Lower leg skin (tissue), 3 donors: ENCODE data around the gene GASK1A.

ENCODE experiments used
- POLR2A ChIP-seq, 2 donors: fragments of 450-650 bp; IDR thresholded peaks; one replicate each; pipeline ENCODE4 v1.6.1; 2016 to 2017; ENCODE audit warnings: antibody characterized with exemption in 2 of 2, mild to moderate bottlenecking in 1 of 2, moderate library complexity in 1 of 2
- TF ChIP-seq, protein P1 (sequence below), 3 donors: fragments of 450-650 bp; IDR thresholded peaks; one replicate each; pipeline ENCODE4 v1.5.1; 2016; ENCODE audit warnings: antibody characterized with exemption in 3 of 3, mild to moderate bottlenecking in 3 of 3, moderate library complexity in 2 of 3

DNA sequence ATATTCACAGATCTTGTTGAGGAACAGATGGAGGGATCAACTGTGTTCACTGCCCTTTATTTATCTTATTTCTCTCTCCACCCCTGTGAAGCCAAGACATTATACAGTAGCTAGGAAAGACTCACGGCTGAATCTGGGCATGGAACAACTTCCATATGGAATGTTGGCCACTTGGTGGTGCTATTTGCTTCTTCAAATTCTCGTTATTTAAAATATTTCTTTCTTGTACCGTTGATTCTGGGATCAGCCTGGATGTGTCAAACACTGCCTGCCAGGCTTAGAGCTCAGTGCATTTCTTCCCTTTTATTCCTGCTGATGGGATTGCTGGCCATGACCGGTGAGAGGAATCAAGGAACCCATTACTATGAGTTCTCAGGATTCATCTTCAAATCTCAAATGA lies 17.5 kb upstream of the GASK1A start:
- TF ChIP-seq, protein P1, sequence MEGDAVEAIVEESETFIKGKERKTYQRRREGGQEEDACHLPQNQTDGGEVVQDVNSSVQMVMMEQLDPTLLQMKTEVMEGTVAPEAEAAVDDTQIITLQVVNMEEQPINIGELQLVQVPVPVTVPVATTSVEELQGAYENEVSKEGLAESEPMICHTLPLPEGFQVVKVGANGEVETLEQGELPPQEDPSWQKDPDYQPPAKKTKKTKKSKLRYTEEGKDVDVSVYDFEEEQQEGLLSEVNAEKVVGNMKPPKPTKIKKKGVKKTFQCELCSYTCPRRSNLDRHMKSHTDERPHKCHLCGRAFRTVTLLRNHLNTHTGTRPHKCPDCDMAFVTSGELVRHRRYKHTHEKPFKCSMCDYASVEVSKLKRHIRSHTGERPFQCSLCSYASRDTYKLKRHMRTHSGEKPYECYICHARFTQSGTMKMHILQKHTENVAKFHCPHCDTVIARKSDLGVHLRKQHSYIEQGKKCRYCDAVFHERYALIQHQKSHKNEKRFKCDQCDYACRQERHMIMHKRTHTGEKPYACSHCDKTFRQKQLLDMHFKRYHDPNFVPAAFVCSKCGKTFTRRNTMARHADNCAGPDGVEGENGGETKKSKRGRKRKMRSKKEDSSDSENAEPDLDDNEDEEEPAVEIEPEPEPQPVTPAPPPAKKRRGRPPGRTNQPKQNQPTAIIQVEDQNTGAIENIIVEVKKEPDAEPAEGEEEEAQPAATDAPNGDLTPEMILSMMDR (IDR thresholded peaks at IDR 0.05), result peak in 1 of 3 donors; percentile 7
- no peak for TF ChIP-seq POLR2A (IDR thresholded peaks at IDR 0.05)
